HG03558 (cell line): ENCODE data around the gene ADCYAP1.

Experiments used
- ATAC-seq: cut with Tn5 transposase; IDR thresholded peaks from one replicate; pipeline ENCODE4 v1.9.1; 2021; ENCODE audit warnings: moderate number of reproducible peaks; ENCODE audit not compliant: unreplicated experiment; ENCODE audit errors: extremely low read depth

Gene ADCYAP1

GRCh38 chr18:957829-958228 is 53.2 kb downstream of the ADCYAP1 start:
- ATAC-seq = no peak

GRCh38 chr18:959854-960253 is 55.2 kb downstream of the ADCYAP1 start:
- ATAC-seq = no peak
